ENCODE results near the gene PRPS1L1.

PRPS1L1 gene

DNA sequence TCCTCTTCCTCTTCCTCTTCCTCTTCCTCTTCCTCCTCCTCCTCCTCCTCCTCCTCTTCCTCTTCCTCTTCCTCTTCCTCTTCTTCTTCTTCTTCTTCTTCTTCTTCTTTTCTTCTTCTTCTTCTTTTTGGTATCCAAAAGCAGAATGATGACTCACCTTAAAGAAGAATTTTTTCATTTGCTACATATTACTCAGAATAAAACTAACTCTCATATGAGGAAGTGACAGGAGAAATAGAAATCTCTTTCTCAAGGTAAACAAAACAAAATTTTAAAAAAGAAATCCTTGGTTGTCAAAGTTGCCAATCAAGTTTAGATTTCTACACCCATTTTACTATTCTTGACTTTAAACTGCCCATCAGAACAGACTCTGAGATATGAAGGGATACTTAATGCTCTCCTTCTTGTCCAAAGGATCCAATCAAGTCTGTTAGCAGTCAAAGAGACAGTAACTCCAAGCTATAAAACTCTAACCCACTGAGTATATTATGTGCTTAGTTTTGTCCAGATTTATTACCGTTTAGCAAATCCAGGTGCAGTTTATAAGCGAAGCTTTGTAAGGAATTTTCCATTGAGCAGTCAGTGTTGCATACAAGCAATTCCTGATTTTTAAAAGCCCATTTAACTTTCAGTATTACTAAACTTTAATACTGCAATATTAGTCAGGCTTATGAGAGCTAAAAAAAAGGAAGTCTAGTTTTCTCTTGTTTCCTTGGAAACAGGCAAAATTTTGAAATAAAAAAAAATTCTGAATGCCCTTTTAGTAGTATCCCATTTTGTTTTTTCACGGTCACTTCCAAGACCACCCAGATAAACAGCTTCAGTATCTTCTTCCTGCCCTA lies 44.2 kb downstream of the PRPS1L1 start:
- TF ChIP-seq, protein P1, sequence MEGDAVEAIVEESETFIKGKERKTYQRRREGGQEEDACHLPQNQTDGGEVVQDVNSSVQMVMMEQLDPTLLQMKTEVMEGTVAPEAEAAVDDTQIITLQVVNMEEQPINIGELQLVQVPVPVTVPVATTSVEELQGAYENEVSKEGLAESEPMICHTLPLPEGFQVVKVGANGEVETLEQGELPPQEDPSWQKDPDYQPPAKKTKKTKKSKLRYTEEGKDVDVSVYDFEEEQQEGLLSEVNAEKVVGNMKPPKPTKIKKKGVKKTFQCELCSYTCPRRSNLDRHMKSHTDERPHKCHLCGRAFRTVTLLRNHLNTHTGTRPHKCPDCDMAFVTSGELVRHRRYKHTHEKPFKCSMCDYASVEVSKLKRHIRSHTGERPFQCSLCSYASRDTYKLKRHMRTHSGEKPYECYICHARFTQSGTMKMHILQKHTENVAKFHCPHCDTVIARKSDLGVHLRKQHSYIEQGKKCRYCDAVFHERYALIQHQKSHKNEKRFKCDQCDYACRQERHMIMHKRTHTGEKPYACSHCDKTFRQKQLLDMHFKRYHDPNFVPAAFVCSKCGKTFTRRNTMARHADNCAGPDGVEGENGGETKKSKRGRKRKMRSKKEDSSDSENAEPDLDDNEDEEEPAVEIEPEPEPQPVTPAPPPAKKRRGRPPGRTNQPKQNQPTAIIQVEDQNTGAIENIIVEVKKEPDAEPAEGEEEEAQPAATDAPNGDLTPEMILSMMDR (IDR thresholded peaks at IDR 0.05), result no peak
- intact Hi-C loops (cut with DNase I; ENCODE audit: low total_unique reads), result no loop called here

GRCh38 chr7:17976952-17977351 lies 50.7 kb downstream of the PRPS1L1 start:
- Histone ChIP-seq H3K27ac (no peak overlapping the region), H3K27me3 (no peaks in the 10 kb centered on the region), H3K9me3 (no peaks in the 10 kb centered on the region), H3K4me3 (no peak overlapping the region), H3K36me3 (no peaks in the 10 kb centered on the region), H3K4me1 (no peaks in the 10 kb centered on the region)
- intact Hi-C loops (cut with DNase I; ENCODE audit: low total_unique reads), result no loop called here
- no peak for DNase-seq
- TF ChIP-seq, protein P1 (IDR thresholded peaks at IDR 0.05), result no peak

More for the DNA sequence above, 44.2 kb downstream of the PRPS1L1 start:
- Histone ChIP-seq H3K27me3 (no peaks in the 10 kb centered on the region), H3K4me3 (no peak overlapping the region), H3K36me3 (no peaks in the 10 kb centered on the region), H3K4me1 (peaks cover 0 to 9% (median 0%) of the 10 kb centered on the region in 4 donors), H3K27ac (no peak overlapping the region), H3K9me3 (no peaks in the 10 kb centered on the region)
- no peak for DNase-seq

Data from tibial artery (tissue), 4 donors.